Colonic mucosa (tissue), 4 donors: ENCODE measurements around the gene SUDS3. TPM values are rescaled to one million over a fixed set of nuclear protein-coding genes. Genes with fewer than 3 reads are reported as not detected.
A peak's percentile ranks its signal among the peaks of the same experiment; 100 is the strongest.
"Not testable (repeated sequence)": the region's sequence is repeated elsewhere in the genome, so short reads cannot be mapped to it uniquely, and the experiment has no call there.

Experiments used
- DNase-seq: peaks from one replicate; pipeline ENCODE4 v3.0.0-alpha.2; 2020
- H3K27ac ChIP-seq: fragments of 200-600 bp; one replicate; pipeline ENCODE4 v1.8.0; 2021
- H3K27me3 ChIP-seq: fragments of 200-600 bp; one replicate; pipeline ENCODE4 v1.8.0; 2021
- H3K36me3 ChIP-seq: fragments of 200-600 bp; one replicate; pipeline ENCODE4 v1.8.0; 2021
- H3K4me1 ChIP-seq: fragments of 200-600 bp; one replicate; pipeline ENCODE4 v1.8.0; 2021; ENCODE audit warnings: mild to moderate bottlenecking
- H3K4me3 ChIP-seq: fragments of 200-600 bp; one replicate; pipeline ENCODE4 v1.8.0; 2021
- H3K9ac ChIP-seq, 2 donors: one replicate each; pipeline ENCODE4 v1.7.0; 2013; ENCODE audit warnings: control low read depth in 2 of 2, low read depth in 2 of 2, low read length in 2 of 2
- H3K9me3 ChIP-seq: fragments of 200-600 bp; one replicate; pipeline ENCODE4 v1.8.0; 2021
- CTCF ChIP-seq: fragments of 200-600 bp; IDR thresholded peaks from one replicate; pipeline ENCODE4 v1.8.0; 2022; ENCODE audit warnings: antibody characterized with exemption, mild to moderate bottlenecking
- intact Hi-C: fragments of 100-400 bp; cut with DNase I; formaldehyde crosslinking; loops from one replicate; pipeline ENCODE4 v1.14.1; 2022
- total RNA-seq, 2 donors: library from RNA; stranded (reverse); fragmentation: NEBNext Ultra II Directional in 1 of 2; extraction: Animal tissue kit (Norgen Biotek cat#: 25700) in 1 of 2; gene quantifications; one replicate each; pipeline ENCODE4 v1.2.1, GENCODE V29; 2021
- donor health status: healthy.
- donor health status: DM: no; HTN: no; CAD: no.
- donor health status: DM: no; HTN: no; CAD: no.

The SUDS3 gene
- total RNA-seq, 2 donors from 2014 or later = 42.0 to 51.8 TPM

GRCh38 chr12:118398524-118398923, 22.2 kb downstream of the SUDS3 start:
- Histone ChIP-seq H3K36me3 (peaks cover 9% of the 10 kb centered on the region), H3K4me3 (no peak overlapping the region), H3K27ac (no peak overlapping the region), H3K4me1 (no peaks in the 10 kb centered on the region), H3K9ac (no peak overlapping the region), H3K27me3 (no peaks in the 10 kb centered on the region), H3K9me3 (no peaks in the 10 kb centered on the region)
- no peak for DNase-seq
- intact Hi-C loops = no loop called here
- TF ChIP-seq CTCF = no peak

GRCh38 chr12:118398940-118399339, 22.6 kb downstream of the SUDS3 start:
- DNase-seq = no peak
- peaks cover 5% of the 10 kb centered on the region for H3K36me3 ChIP-seq
- H3K9ac ChIP-seq = no peak overlapping the region
- H3K4me1 ChIP-seq = no peaks in the 10 kb centered on the region
- no peaks in the 10 kb centered on the region for H3K27me3 ChIP-seq
- H3K9me3 ChIP-seq = no peaks in the 10 kb centered on the region
- no peak overlapping the region for H3K27ac ChIP-seq
- no peak for TF ChIP-seq CTCF
- H3K4me3 ChIP-seq = no peak overlapping the region
- intact Hi-C loops = no loop called here

DNA sequence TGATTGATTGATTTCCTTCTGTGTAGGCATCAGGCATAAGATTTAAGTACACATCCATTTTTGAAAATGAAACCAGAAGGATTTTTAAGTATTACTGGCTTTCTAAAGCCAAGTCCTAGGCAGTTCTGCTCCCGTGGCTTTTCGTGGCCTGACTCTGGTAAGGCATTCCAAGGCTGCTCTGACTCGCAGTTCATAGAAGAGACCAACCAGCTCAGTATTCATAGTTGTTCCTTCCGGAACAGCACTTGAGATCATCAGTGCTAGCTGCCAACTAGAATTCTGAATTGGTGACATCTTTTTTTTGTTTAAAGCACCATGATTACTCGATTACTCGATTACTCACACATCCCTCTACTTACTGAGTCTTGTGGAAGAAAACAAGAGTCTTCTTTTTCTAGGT, 25.9 kb downstream of the SUDS3 start:
- H3K4me3 ChIP-seq = no peak overlapping the region
- no peaks in the 10 kb centered on the region for H3K36me3 ChIP-seq
- no peak for DNase-seq
- H3K27ac ChIP-seq = no peak overlapping the region
- no peaks in the 10 kb centered on the region for H3K4me1 ChIP-seq
- no peak for TF ChIP-seq CTCF
- no peak overlapping the region for H3K9ac ChIP-seq
- intact Hi-C loops = loop anchor here (10.0 kb wide), 3 partner anchors 443 to 1143 kb away; no protein-coding TSS in a partner anchor
- H3K27me3 ChIP-seq = no peaks in the 10 kb centered on the region
- H3K9me3 ChIP-seq = no peaks in the 10 kb centered on the region

GRCh38 chr12:118404876-118405521, 28.6 kb downstream of the SUDS3 start:
- Histone ChIP-seq H3K36me3 (no peaks in the 10 kb centered on the region), H3K4me1 (no peaks in the 10 kb centered on the region), H3K4me3 (no peak overlapping the region), H3K27ac (no peak overlapping the region), H3K9ac (no peak overlapping the region), H3K9me3 (no peaks in the 10 kb centered on the region), H3K27me3 (no peaks in the 10 kb centered on the region)
- intact Hi-C loops = loop anchor here (10.0 kb wide), 3 partner anchors 440 to 1140 kb away; no protein-coding TSS in a partner anchor
- peak; percentile 67 for DNase-seq
- TF ChIP-seq CTCF = peak; percentile 71

GRCh38 chr12:118408241-118408640, 31.9 kb downstream of the SUDS3 start:
- H3K27me3 ChIP-seq, H3K9me3 ChIP-seq, H3K9ac ChIP-seq, DNase-seq, H3K27ac ChIP-seq, H3K4me3 ChIP-seq, H3K36me3 ChIP-seq, H3K4me1 ChIP-seq: not testable (repeated sequence)
- intact Hi-C loops = loop anchor here (10.0 kb wide), 3 partner anchors 437 to 1137 kb away; no protein-coding TSS in a partner anchor

- intact Hi-C loops = loop anchor here (10.0 kb wide), 3 partner anchors 435 to 1135 kb away; no protein-coding TSS in a partner anchor
- Histone ChIP-seq H3K27ac (no peak overlapping the region), H3K27me3 (no peaks in the 10 kb centered on the region), H3K9me3 (no peaks in the 10 kb centered on the region), H3K9ac (no peak overlapping the region), H3K36me3 (no peaks in the 10 kb centered on the region), H3K4me3 (no peak overlapping the region), H3K4me1 (no peaks in the 10 kb centered on the region)
- no peak for TF ChIP-seq CTCF
- DNase-seq = no peak
These were observed 33.5 kb downstream of the SUDS3 start for GRCh38 chr12:118409834-118410233.
